NCI-H2171 (cell line): ENCODE results near the gene HLA-F.

Experiments
- DNase-seq: peaks from one replicate; lab custom pipeline; 2025; lab: John Stamatoyannopoulos, UW

HLA-F gene

GRCh38 chr6:29724937-29725869 lies 2.0 kb downstream of the HLA-F start:
- DNase-seq: no peak

- no peak for DNase-seq
Observed at GRCh38 chr6:29726001-29726400, 2.8 kb downstream of the HLA-F start.

GRCh38 chr6:29726571-29727194 lies 3.4 kb downstream of the HLA-F start:
- DNase-seq: no peak

GRCh38 chr6:29727637-29728036 lies 4.4 kb downstream of the HLA-F start:
- DNase-seq: no peak

- DNase-seq: no peak
Observed at GRCh38 chr6:29728173-29728874, 5.1 kb downstream of the HLA-F start.

GRCh38 chr6:29728875-29729270 lies 5.6 kb downstream of the HLA-F start:
- DNase-seq: no peak

- no peak for DNase-seq
Observed at GRCh38 chr6:29729774-29730328, 6.6 kb downstream of the HLA-F start.

GRCh38 chr6:29730575-29731126 lies 7.4 kb downstream of the HLA-F start:
- no peak for DNase-seq

- no peak for DNase-seq
Observed at GRCh38 chr6:29731281-29731680, 8.0 kb downstream of the HLA-F start.

- no peak for DNase-seq
Observed at GRCh38 chr6:29733057-29733456, 9.8 kb downstream of the HLA-F start.

GRCh38 chr6:29734046-29735018 lies 11.1 kb downstream of the HLA-F start:
- DNase-seq: no peak

- DNase-seq: no peak
Observed at GRCh38 chr6:29736563-29736962, 13.3 kb downstream of the HLA-F start.

- no peak for DNase-seq
Observed at GRCh38 chr6:29737707-29738630, 14.7 kb downstream of the HLA-F start.

GRCh38 chr6:29739136-29739881 lies 16.1 kb downstream of the HLA-F start:
- DNase-seq: no peak

- DNase-seq: no peak
Observed at GRCh38 chr6:29739882-29740261, 16.6 kb downstream of the HLA-F start.

- no peak for DNase-seq
Observed at GRCh38 chr6:29741592-29741991, 18.4 kb downstream of the HLA-F start.

GRCh38 chr6:29742127-29742526 lies 18.9 kb downstream of the HLA-F start:
- DNase-seq: no peak

GRCh38 chr6:29743025-29743424 lies 19.8 kb downstream of the HLA-F start:
- no peak for DNase-seq

- DNase-seq: no peak
Observed at GRCh38 chr6:29743568-29743967, 20.3 kb downstream of the HLA-F start.
